ENCODE data around the gene TMEM236.

Gene TMEM236

DNA sequence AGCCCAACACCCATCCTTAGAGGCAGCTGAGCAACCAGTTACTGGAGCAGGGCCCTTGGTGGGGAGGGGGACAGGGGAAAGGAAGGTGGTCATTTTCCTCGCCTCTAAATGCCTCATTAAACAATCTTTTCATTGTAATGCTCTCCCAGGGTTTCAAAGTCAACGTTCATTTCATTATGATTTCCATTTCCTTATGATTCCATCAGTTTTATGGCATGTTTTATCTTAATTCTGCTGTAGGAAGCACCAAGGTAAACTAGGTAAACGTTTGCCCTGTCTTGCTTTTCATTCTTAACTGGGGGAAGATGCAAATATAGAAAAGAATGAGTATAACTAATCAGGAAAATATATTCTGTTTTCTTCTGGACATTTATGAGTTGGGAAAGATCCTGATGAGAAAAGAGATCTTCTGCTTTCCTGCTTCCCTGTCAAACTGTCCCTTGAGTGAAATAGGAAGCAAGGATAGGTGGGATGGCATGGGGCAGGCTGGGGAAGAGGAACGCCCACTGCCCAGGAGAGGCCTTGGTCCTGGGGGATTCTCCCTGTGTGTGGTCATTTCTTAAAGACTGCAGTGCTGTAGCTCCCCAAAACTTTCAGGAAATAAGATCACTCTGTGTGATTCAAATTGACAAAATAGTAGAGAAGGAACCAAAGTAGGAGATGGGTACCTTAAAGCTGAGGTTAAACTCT is 20.5 kb upstream of the TMEM236 start:
- no peak for TF ChIP-seq CTCF (IDR thresholded peaks at IDR 0.05; ENCODE audit: low read length, missing control alignments)
- no peak overlapping the region for H3K4me3 ChIP-seq (replicated peaks; ENCODE audit: low read depth, low read length)

GRCh38 chr10:17733620-17734019 is 18.4 kb upstream of the TMEM236 start:
- no peak overlapping the region for H3K4me3 ChIP-seq (replicated peaks; ENCODE audit: low read depth, low read length)

More for the DNA sequence above, 20.5 kb upstream of the TMEM236 start:
- DNase-seq (ENCODE audit: low read depth), result no peak

GRCh38 chr10:17734432-17735080 is 17.4 kb upstream of the TMEM236 start:
- TF ChIP-seq CTCF (IDR thresholded peaks at IDR 0.05; ENCODE audit: low read length, missing control alignments), result no peak
- DNase-seq (ENCODE audit: low read depth), result no peak
- H3K4me3 ChIP-seq (replicated peaks; ENCODE audit: low read depth, low read length), result no peak overlapping the region

More at GRCh38 chr10:17733620-17734019, 18.4 kb upstream of the TMEM236 start:
- no peak for DNase-seq (ENCODE audit: low read depth)
- TF ChIP-seq CTCF (IDR thresholded peaks at IDR 0.05; ENCODE audit: low read length, missing control alignments), result no peak

DNA sequence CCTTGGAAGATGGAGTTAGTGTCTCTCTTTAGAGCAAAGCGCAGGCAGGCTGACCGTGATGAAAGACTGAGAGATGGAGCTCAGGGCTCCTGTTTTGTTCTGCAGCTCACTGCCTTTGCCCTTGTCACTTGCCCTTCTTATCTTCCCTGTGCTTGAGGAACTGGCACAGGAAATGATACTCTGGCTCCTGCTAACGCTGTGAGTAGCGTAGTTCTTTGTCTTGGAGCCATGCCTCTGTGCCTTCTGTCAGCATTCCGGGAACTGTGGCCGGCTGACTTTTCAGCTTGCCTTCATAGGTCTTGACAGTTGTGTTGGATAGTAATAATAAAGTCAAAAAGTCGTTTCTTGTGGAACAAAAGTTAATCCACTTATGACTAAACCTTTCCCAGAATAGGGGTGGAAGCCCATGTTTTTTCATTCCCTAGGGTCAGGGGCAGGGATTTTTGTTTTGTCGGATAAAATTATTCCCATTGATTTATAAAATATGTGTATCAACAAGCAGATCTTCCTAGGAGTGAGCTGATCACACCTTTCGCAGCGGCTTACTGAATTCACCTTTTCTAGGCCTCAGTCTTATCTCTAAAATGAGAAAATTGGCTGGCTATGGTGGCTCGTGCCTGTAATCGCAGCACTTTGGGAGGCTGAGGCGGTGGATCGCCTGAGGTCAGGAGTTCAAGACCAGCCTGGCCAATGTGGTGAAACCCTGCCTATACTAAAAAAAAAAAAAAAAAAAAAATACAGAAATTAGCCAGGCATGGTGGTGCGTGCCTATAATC is 16.6 kb upstream of the TMEM236 start:
- DNase-seq (ENCODE audit: low read depth), result peak; percentile 56
- no peak for TF ChIP-seq CTCF (IDR thresholded peaks at IDR 0.05; ENCODE audit: low read length, missing control alignments)
- H3K4me3 ChIP-seq (replicated peaks; ENCODE audit: low read depth, low read length), result no peak overlapping the region

DNA sequence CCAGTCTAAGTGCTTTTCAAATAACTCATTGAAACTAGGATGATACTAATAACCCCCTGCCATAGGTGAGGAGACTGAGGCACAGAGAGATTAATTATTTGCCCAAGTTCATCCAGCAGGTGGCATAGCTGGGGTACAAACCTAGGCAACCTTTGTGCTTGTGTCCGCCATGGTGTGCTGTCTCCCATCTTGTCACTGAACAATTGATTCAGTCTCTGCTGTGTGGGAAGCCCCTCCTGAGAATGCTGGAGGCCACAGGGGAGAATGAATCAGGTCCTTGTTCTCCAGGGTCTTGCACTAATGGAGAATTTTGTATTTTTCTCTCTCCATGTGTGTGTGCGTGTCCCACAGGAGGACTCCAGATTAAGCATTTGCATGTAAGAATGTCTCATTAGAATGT is 15.8 kb upstream of the TMEM236 start:
- no peak for DNase-seq (ENCODE audit: low read depth)
- H3K4me3 ChIP-seq (replicated peaks; ENCODE audit: low read depth, low read length), result no peak overlapping the region
- TF ChIP-seq CTCF (IDR thresholded peaks at IDR 0.05; ENCODE audit: low read length, missing control alignments), result no peak

DNA sequence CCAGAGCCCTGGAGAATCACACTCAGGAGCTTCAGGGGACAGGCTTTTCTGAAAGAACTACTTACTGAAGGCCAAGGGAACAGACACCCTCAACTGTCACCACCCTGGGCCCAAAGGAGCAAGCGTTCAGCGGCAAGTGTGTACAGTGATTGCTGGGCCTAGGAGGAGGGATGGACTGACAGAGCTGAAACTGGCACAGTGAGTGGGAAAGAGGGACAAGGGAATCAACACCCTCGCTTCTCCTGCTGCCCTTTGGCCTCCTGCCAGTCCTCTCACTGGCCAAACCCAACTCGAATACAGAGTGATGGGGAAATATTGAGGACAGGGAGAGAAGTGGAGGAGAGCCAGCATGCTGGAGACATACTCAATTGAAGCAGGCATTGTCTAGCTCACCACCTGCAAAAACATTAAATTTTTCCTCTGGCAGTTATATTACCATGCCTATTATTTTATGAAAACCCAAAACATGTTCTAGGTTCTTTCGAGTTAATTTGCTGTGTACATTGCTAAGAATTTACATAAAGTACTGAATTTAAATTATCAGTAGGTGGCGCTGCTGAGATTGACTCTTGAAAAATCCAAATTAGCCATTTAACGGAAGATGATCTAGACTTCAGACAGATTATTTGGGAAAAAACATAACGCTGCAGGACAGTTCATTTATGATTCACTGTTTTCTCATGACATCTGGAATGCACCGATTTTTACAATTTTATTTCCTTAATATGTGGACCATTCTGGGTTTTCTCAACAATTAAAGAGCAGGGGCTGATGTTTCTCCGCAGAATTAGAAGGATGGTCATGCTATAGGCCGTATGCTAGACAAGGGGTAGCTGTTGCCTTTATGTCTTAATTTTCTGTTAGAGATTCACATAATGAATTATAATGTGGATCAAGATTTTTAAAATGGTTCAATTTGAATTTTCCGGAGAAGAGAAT is 14.7 kb upstream of the TMEM236 start:
- DNase-seq (ENCODE audit: low read depth), result peak; percentile 67
- TF ChIP-seq CTCF (IDR thresholded peaks at IDR 0.05; ENCODE audit: low read length, missing control alignments), result peak; percentile 54
- no peak overlapping the region for H3K4me3 ChIP-seq (replicated peaks; ENCODE audit: low read depth, low read length)

Data from fibroblast of pulmonary artery (primary cell).